IMR-90 (cell line): ENCODE measurements around the gene ITLN1. TPM values are rescaled to one million over a fixed set of nuclear protein-coding genes. Genes with fewer than 3 reads are reported as not detected.

Experiments used
- ATAC-seq: fragments of 200-7000 bp; cut with Tn5 transposase; 2 replicates; pipeline ENCODE4 v1.9.1; 2020; ENCODE audit warnings: low read depth, mild to moderate bottlenecking, moderate library complexity
- BruUV-seq: library from RNA; stranded (reverse); fragments of 400-500 nt; replicated peaks from 2 replicates; lab custom pipeline; 2021; lab: Mats Ljungman, UMichigan
- CTCF ChIA-PET: fragments of 300-600 bp; formaldehyde crosslinking; extraction: SDS; loops from one replicate; lab custom pipeline; 2021; ENCODE audit warnings: antibody characterized with exemption; lab: Yijun Ruan, JAX
- POLR2A ChIA-PET: fragments of 300-600 bp; sonication (Branson Sonifier 250); formaldehyde crosslinking; loops from one replicate; lab custom pipeline; 2022; ENCODE audit warnings: antibody characterized with exemption; ENCODE audit not compliant: unreplicated experiment; lab: Charles Lee
- DNase-seq: peaks from one replicate; pipeline ENCODE4 v3.0.0; 2013
- H2AFZ ChIP-seq: replicated peaks from 2 replicates; pipeline ENCODE3; 2013; ENCODE audit warnings: low read length, mild to moderate bottlenecking; ENCODE audit not compliant: poor library complexity
- H2AK5ac ChIP-seq: 2 replicates; pipeline ENCODE4 v1.6.1; 2013; ENCODE audit warnings: low read depth, low read length, inconsistent platforms
- H2AK9ac ChIP-seq: replicated peaks from 2 replicates; pipeline ENCODE3; 2013; ENCODE audit warnings: mild to moderate bottlenecking, low read depth, low read length, moderate library complexity; ENCODE audit not compliant: poor library complexity
- H2BK120ac ChIP-seq: 2 replicates; pipeline ENCODE4 v1.6.1; 2013; ENCODE audit warnings: low read depth, low read length, inconsistent platforms
- H2BK15ac ChIP-seq: 3 replicates; pipeline ENCODE4 v1.6.1; 2013; ENCODE audit warnings: low read depth, low read length, inconsistent platforms
- H2BK20ac ChIP-seq: 2 replicates; pipeline ENCODE4 v1.6.1; 2013; ENCODE audit warnings: low read depth, mild to moderate bottlenecking, inconsistent platforms, low read length, moderate library complexity
- H2BK5ac ChIP-seq: 2 replicates; pipeline ENCODE4 v1.6.1; 2013; ENCODE audit warnings: mild to moderate bottlenecking, low read depth, low read length, inconsistent platforms; ENCODE audit not compliant: poor library complexity, severe bottlenecking
- H3K14ac ChIP-seq: replicated peaks from 2 replicates; pipeline ENCODE4 v1.6.1; 2013; ENCODE audit warnings: low read depth, low read length, inconsistent platforms
- H3K18ac ChIP-seq: 2 replicates; pipeline ENCODE4 v1.6.1; 2013; ENCODE audit warnings: low read depth, low read length, control low read depth
- H3K23ac ChIP-seq: 2 replicates; pipeline ENCODE4 v1.6.1; 2013; ENCODE audit warnings: low read depth, low read length, inconsistent platforms
- H3K27ac ChIP-seq: 2 replicates; pipeline ENCODE4 v1.5.1; 2013; ENCODE audit warnings: mild to moderate bottlenecking, control low read depth, low read length; ENCODE audit not compliant: insufficient read depth
- H3K27me3 ChIP-seq: 2 replicates; pipeline ENCODE4 v1.6.1; 2013; ENCODE audit warnings: low read length; ENCODE audit not compliant: control insufficient read depth, insufficient read depth
- H3K36me3 ChIP-seq: 2 replicates; pipeline ENCODE4 v1.6.1; 2013; ENCODE audit warnings: low read length, mixed read lengths; ENCODE audit not compliant: control insufficient read depth, insufficient read depth
- H3K4ac ChIP-seq: 2 replicates; pipeline ENCODE4 v1.6.1; 2013; ENCODE audit warnings: low read depth, low read length, inconsistent platforms
- H3K4me1 ChIP-seq: 2 replicates; pipeline ENCODE4 v1.6.1; 2013; ENCODE audit warnings: low read length, mixed read lengths; ENCODE audit not compliant: control insufficient read depth, insufficient read depth
- H3K4me2 ChIP-seq: 2 replicates; pipeline ENCODE4 v1.6.1; 2013; ENCODE audit warnings: low read depth, mild to moderate bottlenecking, control low read depth, low read length, moderate library complexity
- H3K4me3 ChIP-seq: 2 replicates; pipeline ENCODE4 v1.5.1; 2013; ENCODE audit warnings: low read depth, mild to moderate bottlenecking, control low read depth, low read length, moderate library complexity; ENCODE audit not compliant: insufficient read depth
- H3K56ac ChIP-seq: 2 replicates; pipeline ENCODE4 v1.6.1; 2013; ENCODE audit warnings: low read length, inconsistent platforms; ENCODE audit not compliant: insufficient read depth; ENCODE audit errors: extremely low read depth
- H3K79me1 ChIP-seq, 2 experiments: 2 replicates each; pipeline ENCODE4 v1.6.1; 2013; ENCODE audit warnings: low read length in 2 of 2, inconsistent platforms in 1 of 2, low read depth in 1 of 2
- H3K9ac ChIP-seq: 2 replicates; pipeline ENCODE4 v1.6.1; 2013; ENCODE audit warnings: low read depth, low read length, control low read depth
- H3K9me1 ChIP-seq: 2 replicates; pipeline ENCODE4 v1.6.1; 2013; ENCODE audit warnings: low read length, inconsistent platforms; ENCODE audit not compliant: insufficient read depth
- H3K9me3 ChIP-seq: 2 replicates; pipeline ENCODE4 v1.6.1; 2013; ENCODE audit warnings: low read length; ENCODE audit not compliant: control insufficient read depth, insufficient read depth
- H4K20me1 ChIP-seq: 2 replicates; pipeline ENCODE4 v1.6.1; 2013; ENCODE audit warnings: low read length, inconsistent platforms; ENCODE audit not compliant: insufficient read depth
- H4K5ac ChIP-seq: 2 replicates; pipeline ENCODE4 v1.6.1; 2013; ENCODE audit warnings: mild to moderate bottlenecking, low read depth, low read length, control low read depth
- H4K8ac ChIP-seq, 2 experiments: 2 replicates each; pipeline ENCODE4 v1.6.1; 2013; ENCODE audit warnings: low read depth in 2 of 2, low read length in 2 of 2, control low read depth in 1 of 2, inconsistent platforms in 1 of 2
- H4K91ac ChIP-seq: 2 replicates; pipeline ENCODE4 v1.6.1; 2013; ENCODE audit warnings: low read depth, low read length, inconsistent platforms; ENCODE audit not compliant: insufficient read depth
- BHLHE40 ChIP-seq: fragments of 150-350 bp; IDR thresholded peaks from 2 replicates; pipeline ENCODE4 v1.6.1; 2016; ENCODE audit warnings: mild to moderate bottlenecking, low read depth, low read length
- CEBPB ChIP-seq: IDR thresholded peaks from 2 replicates; pipeline ENCODE4 v1.6.1; 2012; ENCODE audit warnings: low read depth, low read length, improper control_type of control experiment
- ELK1 ChIP-seq: fragments of 150-350 bp; IDR thresholded peaks from 2 replicates; pipeline ENCODE4 v1.6.1; 2016; ENCODE audit warnings: low read depth, mild to moderate bottlenecking, low read length, moderate library complexity, borderline replicate concordance
- FOS ChIP-seq: fragments of 150-350 bp; IDR thresholded peaks from 2 replicates; pipeline ENCODE4 v1.6.1; 2016; ENCODE audit warnings: low read depth, low read length
- MAFK ChIP-seq: IDR thresholded peaks from 2 replicates; pipeline ENCODE4 v1.6.1; 2012; ENCODE audit warnings: low read depth, low read length, improper control_type of control experiment
- MAZ ChIP-seq: IDR thresholded peaks from 2 replicates; pipeline ENCODE4 v1.6.1; 2012; ENCODE audit warnings: low read depth, mild to moderate bottlenecking, low read length, improper control_type of control experiment, moderate library complexity, borderline replicate concordance
- MXI1 ChIP-seq: IDR thresholded peaks from 2 replicates; pipeline ENCODE4 v1.6.1; 2012; ENCODE audit warnings: low read depth, mild to moderate bottlenecking, low read length, moderate library complexity, borderline replicate concordance
- NFE2L2 ChIP-seq: fragments of 150-350 bp; IDR thresholded peaks from 2 replicates; pipeline ENCODE4 v1.6.1; 2016; ENCODE audit warnings: low read depth, mild to moderate bottlenecking, low read length
- POLR2A ChIP-seq: IDR thresholded peaks from 2 replicates; pipeline ENCODE4 v1.6.1; 2012; ENCODE audit warnings: mild to moderate bottlenecking, low read depth, low read length
- RCOR1 ChIP-seq: IDR thresholded peaks from 2 replicates; pipeline ENCODE4 v1.6.1; 2012; ENCODE audit warnings: mild to moderate bottlenecking, low read length, improper control_type of control experiment; ENCODE audit not compliant: insufficient replicate concordance
- RFX5 ChIP-seq: IDR thresholded peaks from 2 replicates; pipeline ENCODE4 v1.8.0; 2012; ENCODE audit warnings: low read depth, mild to moderate bottlenecking, low read length, moderate library complexity
- SMC3 ChIP-seq: fragments of 150-350 bp; IDR thresholded peaks from 2 replicates; pipeline ENCODE4 v1.6.1; 2016; ENCODE audit warnings: low read depth, mild to moderate bottlenecking, antibody characterized with exemption, low read length, moderate library complexity
- USF2 ChIP-seq: fragments of 150-350 bp; IDR thresholded peaks from 2 replicates; pipeline ENCODE4 v1.6.1; 2017; ENCODE audit warnings: mild to moderate bottlenecking, antibody characterized with exemption, low read length, low read depth
- WGBS, 2 experiments: methylation state at CpG; one replicate each; pipeline versions ENCODE4 v1.1.5 to v1.1.7; 2013; ENCODE audit warnings: missing lambda C conversion rate in 2 of 2; ENCODE audit not compliant: insufficient read length in 1 of 2; ENCODE audit errors: extremely low coverage in 2 of 2; 5-methylcytosine and 5-hydroxymethylcytosine counted together
- dilution Hi-C: fragments of 300-500 bp; cut with HindIII; formaldehyde crosslinking; loops from one replicate; pipeline ENCODE4 v1.14.3; 2018; ENCODE audit warnings: low sequenced_read_pairs; ENCODE audit not compliant: unreplicated experiment
- in situ Hi-C: fragments of 300-500 bp; cut with MboI; formaldehyde crosslinking; loops from 3 replicates; pipeline ENCODE4 v1.14.3; 2019; ENCODE audit warnings: low sequenced_read_pairs, inconsistent platforms, mixed read lengths
- intact Hi-C: fragments of 100-400 bp; cut with micrococcal nuclease; formaldehyde crosslinking; loops from 2 replicates; pipeline ENCODE4 v1.10.0; 2022
- polyA plus RNA-seq, 3 experiments: library from polyadenylated mRNA; depleted of rRNA; stranded (reverse); fragments of >200 nt; gene quantifications; 2 replicates each; pipeline ENCODE4 v1.2.3, GENCODE V29; 2012; ENCODE audit warnings: low replicate concordance in 1 of 3
- total RNA-seq: library from RNA; depleted of rRNA; stranded (reverse); fragments of >200 nt; gene quantifications from 2 replicates; pipeline ENCODE4 v1.2.3, GENCODE V29; 2012
- TF ChIP-seq, protein P1 (sequence below): conservative IDR thresholded peaks from 2 replicates; pipeline ENCODE4 v1.5.1; 2012; ENCODE audit warnings: mild to moderate bottlenecking, low read depth, low read length, improper control_type of control experiment

Gene ITLN1
- total and polyA plus RNA-seq, 2 of the 4 experiments (the other 2 are of a cell fraction): not detected

- no peak for DNase-seq
- intact Hi-C loops: no loop called here
Measured at GRCh38 chr1:160826546-160826945, 58.4 kb downstream of the ITLN1 start.

More at GRCh38 chr1:160826546-160826945, 58.4 kb downstream of the ITLN1 start:
- 57% methylated on average over 1 of the region's 1 CpG; no CpG with 5 or more reads in 1 of the 2 experiments for WGBS, 2 experiments
- Histone ChIP-seq H2BK15ac (no peak overlapping the region), H3K9me1 (no peaks in the 10 kb centered on the region), H4K91ac (no peak overlapping the region), H3K9ac (no peak overlapping the region), H3K79me1 (no peaks in the 10 kb centered on the region), H2BK5ac (no peak overlapping the region), H3K4me2 (no peak overlapping the region), H2AK9ac (no peak overlapping the region), H3K4ac (no peak overlapping the region), H3K56ac (no peak overlapping the region), H2AK5ac (no peak overlapping the region), H3K9me3 (no peaks in the 10 kb centered on the region), H2AFZ (no peak overlapping the region), H3K14ac (no peak overlapping the region), H3K27ac (no peak overlapping the region), H3K27me3 (no peaks in the 10 kb centered on the region), H4K8ac (no peak overlapping the region), H3K36me3 (no peaks in the 10 kb centered on the region), H3K4me1 (no peaks in the 10 kb centered on the region), H3K18ac (no peak overlapping the region), H4K5ac (no peak overlapping the region), H2BK20ac (no peak overlapping the region), H3K4me3 (no peak overlapping the region), H4K20me1 (no peaks in the 10 kb centered on the region), H3K23ac (no peak overlapping the region), H2BK120ac (no peak overlapping the region)
- dilution Hi-C loops (no loop called here), in situ Hi-C loops (no loop called here)
- no peak for ATAC-seq
- TF ChIP-seq ELK1 (no peak), POLR2A (no peak), CEBPB (no peak), BHLHE40 (no peak), RCOR1 (no peak), FOS (no peak), MAZ (no peak), SMC3 (no peak), MAFK (no peak), RFX5 (no peak), USF2 (no peak), MXI1 (no peak), NFE2L2 (no peak)
- TF ChIP-seq, protein P1, sequence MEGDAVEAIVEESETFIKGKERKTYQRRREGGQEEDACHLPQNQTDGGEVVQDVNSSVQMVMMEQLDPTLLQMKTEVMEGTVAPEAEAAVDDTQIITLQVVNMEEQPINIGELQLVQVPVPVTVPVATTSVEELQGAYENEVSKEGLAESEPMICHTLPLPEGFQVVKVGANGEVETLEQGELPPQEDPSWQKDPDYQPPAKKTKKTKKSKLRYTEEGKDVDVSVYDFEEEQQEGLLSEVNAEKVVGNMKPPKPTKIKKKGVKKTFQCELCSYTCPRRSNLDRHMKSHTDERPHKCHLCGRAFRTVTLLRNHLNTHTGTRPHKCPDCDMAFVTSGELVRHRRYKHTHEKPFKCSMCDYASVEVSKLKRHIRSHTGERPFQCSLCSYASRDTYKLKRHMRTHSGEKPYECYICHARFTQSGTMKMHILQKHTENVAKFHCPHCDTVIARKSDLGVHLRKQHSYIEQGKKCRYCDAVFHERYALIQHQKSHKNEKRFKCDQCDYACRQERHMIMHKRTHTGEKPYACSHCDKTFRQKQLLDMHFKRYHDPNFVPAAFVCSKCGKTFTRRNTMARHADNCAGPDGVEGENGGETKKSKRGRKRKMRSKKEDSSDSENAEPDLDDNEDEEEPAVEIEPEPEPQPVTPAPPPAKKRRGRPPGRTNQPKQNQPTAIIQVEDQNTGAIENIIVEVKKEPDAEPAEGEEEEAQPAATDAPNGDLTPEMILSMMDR: no peak
- ChIA-PET POLR2A (no interaction called here), CTCF (no interaction called here)
- no TSS peak for BruUV-seq
